ENCODE measurements around the gene MYO1D.

DNA sequence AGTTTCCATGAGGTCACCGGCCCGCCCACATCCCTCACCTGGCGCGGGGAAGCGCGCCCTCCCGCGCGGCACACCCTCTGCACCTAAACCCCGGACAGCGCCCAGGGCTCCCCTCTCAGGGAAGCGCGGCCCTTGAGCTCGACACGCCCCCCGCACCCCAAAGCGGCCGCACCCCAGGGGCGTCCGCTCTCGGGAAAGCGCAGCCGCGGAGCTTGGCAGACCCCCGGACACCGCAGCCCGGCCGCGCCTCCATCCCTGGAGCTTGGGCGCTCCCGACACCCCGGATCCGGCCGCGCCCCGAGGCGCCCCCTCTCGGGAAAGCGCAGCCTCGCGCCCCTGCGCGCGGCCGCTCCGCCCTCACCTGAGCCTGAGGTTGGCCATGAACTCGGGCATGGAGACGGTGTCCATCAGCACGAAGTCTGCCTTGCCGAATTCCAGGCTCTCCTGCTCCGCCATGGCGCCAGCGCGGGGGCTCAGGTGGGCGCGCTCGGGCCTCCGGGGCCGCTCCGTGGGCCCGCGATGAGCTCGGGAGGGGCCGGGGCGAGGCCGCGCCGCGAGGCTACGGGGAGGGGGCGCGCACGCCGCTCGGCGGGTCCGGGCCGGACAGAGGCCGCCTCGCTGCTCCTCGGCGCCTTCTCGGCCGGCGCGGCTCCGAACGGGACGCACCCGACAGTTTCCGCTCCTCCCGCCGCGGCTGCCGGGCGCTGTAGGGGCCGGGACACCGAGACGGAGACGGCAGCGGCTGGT, at the start of gene MYO1D:
- TF ChIP-seq HDGF (IDR thresholded peaks at IDR 0.05; ENCODE audit: borderline replicate concordance) (no peak), SUZ12 (IDR thresholded peaks at IDR 0.05) (no peak), LEF1 (IDR thresholded peaks at IDR 0.05; ENCODE audit: borderline replicate concordance) (no peak), FOXA1 (IDR thresholded peaks at IDR 0.05) (no peak), FOXK2 (IDR thresholded peaks at IDR 0.05) (no peak), SP1 (IDR thresholded peaks at IDR 0.05) (no peak), ARNT (IDR thresholded peaks at IDR 0.05) (no peak), ZNF384 (IDR thresholded peaks at IDR 0.05) (no peak), L3MBTL2 (conservative IDR thresholded peaks at IDR 0.05) (no peak)
